Activated naive CD8-positive, alpha-beta T cell (primary cell): ENCODE data around the gene C9orf152.
"Not testable (repeated sequence)": the region's sequence is repeated elsewhere in the genome, so short reads cannot be mapped to it uniquely, and the experiment has no call there.

Source experiments
- H3K27ac Mint-ChIP-seq: one replicate; pipeline ENCODE4 v1.8.0; 2021; ENCODE audit warnings: mixed read lengths
- H3K27me3 Mint-ChIP-seq: one replicate; pipeline ENCODE4 v1.8.0; 2021; ENCODE audit warnings: mixed read lengths
- H3K36me3 Mint-ChIP-seq: one replicate; pipeline ENCODE4 v1.8.0; 2021; ENCODE audit warnings: mixed read lengths
- H3K4me1 Mint-ChIP-seq: one replicate; pipeline ENCODE4 v1.8.0; 2021; ENCODE audit warnings: low read depth, mixed read lengths
- H3K4me3 Mint-ChIP-seq: one replicate; pipeline ENCODE4 v1.8.0; 2021; ENCODE audit warnings: mild to moderate bottlenecking, mixed read lengths
- H3K9me3 Mint-ChIP-seq: one replicate; pipeline ENCODE4 v1.8.0; 2021; ENCODE audit warnings: low read depth, mixed read lengths

C9orf152 gene

GRCh38 chr9:110197330-110198187 is 10.4 kb downstream of the C9orf152 start:
- H3K4me1 Mint-ChIP-seq = no peaks in the 10 kb centered on the region
- H3K36me3 Mint-ChIP-seq = no peaks in the 10 kb centered on the region
- H3K27ac Mint-ChIP-seq = no peak overlapping the region
- H3K27me3 Mint-ChIP-seq = peaks cover 2% of the 10 kb centered on the region
- no peaks in the 10 kb centered on the region for H3K9me3 Mint-ChIP-seq
- H3K4me3 Mint-ChIP-seq = no peak overlapping the region

DNA sequence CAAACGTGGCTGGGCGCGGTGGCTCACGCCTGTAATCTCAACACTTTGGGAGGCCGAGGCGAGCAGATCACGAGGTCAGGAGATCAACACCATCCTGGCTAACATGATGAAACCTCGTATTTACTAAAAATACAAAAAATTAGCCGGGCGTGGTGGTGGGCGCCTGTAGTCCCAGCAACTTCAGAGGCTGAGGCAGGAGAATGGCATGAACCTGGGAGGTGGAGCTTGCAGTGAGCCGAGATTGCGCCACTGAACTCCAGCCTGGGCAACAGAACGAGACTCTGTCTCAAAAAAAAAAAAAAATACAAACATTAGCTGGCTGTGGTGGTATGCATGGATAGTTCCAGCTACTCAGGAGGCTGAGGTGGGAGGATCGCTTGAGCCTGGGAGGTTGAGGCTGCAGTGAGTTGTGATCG is 11.9 kb downstream of the C9orf152 start:
- not testable (repeated sequence) for H3K27ac Mint-ChIP-seq, H3K9me3 Mint-ChIP-seq, H3K36me3 Mint-ChIP-seq, H3K4me3 Mint-ChIP-seq, H3K27me3 Mint-ChIP-seq, H3K4me1 Mint-ChIP-seq

DNA sequence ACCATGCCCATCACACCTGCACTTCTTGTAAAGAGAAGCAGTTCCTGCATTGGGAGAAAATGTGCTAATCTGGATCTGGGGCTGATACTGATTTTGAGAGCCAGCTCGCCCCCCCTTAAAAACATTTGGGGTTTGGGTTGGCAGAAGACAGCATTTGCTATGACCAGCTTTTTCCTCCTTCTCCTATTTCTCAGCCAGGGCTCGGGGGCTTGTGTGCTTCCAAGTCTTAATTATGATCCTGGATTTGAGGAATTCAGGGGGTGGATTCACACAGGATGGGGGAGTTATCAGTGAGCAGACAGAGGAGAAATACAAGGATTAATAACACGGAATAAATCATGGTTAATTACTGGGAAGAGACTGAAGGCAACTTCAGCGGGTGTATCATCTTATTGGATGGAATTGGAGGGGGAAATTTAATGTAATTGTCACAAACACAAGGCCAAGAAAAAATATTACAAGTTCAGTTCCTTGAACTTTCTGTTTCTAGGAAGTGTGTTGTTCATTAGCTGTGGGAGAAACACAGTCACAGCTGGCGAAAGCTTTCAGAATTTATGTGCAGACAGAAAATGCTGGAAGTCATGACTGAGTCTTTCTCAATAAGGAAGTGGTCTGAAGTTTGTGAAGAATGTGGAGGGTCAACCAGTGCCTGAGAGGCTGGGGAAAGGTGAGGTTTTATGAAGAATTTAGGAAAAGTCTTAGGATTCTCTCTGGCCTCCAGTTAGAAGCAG is 15.3 kb downstream of the C9orf152 start:
- H3K27ac Mint-ChIP-seq = no peak overlapping the region
- no peaks in the 10 kb centered on the region for H3K9me3 Mint-ChIP-seq
- H3K4me3 Mint-ChIP-seq = no peak overlapping the region
- no peaks in the 10 kb centered on the region for H3K4me1 Mint-ChIP-seq
- H3K27me3 Mint-ChIP-seq = peaks cover 2% of the 10 kb centered on the region
- no peaks in the 10 kb centered on the region for H3K36me3 Mint-ChIP-seq

DNA sequence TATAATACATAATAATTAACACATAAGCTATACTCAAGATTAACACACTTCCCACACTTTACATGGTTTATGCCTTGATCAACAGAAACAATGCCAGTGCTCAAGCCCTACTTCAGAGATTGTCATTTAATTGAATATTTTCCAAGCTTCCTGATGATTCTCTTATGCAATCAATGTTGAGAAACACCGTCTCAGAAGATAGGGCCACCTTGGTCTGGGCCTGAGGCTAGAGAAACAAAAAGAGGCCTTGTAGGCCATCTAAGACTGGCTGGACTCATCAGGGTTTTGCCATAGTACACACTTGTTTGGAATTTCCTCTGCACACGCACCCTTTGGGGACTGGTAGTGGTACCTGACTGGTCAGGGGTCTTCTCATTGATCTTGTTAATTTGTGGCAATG is 16.3 kb downstream of the C9orf152 start:
- Mint-ChIP-seq H3K4me1 (no peaks in the 10 kb centered on the region), H3K4me3 (no peak overlapping the region), H3K27me3 (peaks cover 2% of the 10 kb centered on the region)

DNA sequence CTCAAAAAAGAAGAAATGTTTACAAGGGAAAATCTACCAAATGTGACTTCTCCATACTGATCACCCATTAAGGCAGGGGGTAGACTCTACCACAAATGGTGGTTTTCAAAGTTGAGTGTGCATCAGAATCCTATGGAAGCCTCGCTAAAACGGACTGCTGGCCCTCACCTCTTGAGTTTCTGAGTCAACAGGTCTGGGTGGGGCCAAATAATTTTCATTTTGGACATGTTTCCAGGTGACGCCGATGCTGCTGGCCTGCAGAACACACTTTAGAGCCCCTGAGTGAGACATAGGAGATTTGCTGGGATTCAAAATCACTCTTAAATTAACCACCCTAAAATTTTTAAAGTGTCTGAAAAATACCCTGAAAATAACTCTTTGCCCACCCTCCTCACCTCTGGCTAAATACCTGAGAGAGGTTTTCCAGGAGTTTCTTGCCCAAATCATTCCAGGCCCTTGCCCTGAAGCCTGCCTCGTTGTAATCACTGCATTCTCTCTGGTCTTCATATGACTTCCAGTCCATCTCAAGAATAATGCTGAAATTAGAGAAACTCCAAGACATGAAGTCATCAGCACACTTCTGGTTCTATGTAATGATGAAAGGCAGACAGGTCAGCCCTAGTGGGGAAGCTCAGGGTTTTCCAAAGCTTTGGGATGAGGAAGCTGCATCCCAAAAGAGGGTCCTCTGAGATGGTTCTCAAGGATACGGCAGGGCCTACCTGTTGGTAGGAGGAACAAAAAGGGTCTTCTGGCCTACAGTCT is 18.2 kb downstream of the C9orf152 start:
- no peaks in the 10 kb centered on the region for H3K4me1 Mint-ChIP-seq
- no peak overlapping the region for H3K27ac Mint-ChIP-seq
- H3K4me3 Mint-ChIP-seq = no peak overlapping the region
- no peaks in the 10 kb centered on the region for H3K36me3 Mint-ChIP-seq
- H3K9me3 Mint-ChIP-seq = no peaks in the 10 kb centered on the region
- H3K27me3 Mint-ChIP-seq = peaks cover 2% of the 10 kb centered on the region

More for the DNA sequence above, 16.3 kb downstream of the C9orf152 start:
- H3K36me3 Mint-ChIP-seq = no peaks in the 10 kb centered on the region
- no peak overlapping the region for H3K27ac Mint-ChIP-seq
- H3K9me3 Mint-ChIP-seq = no peaks in the 10 kb centered on the region

GRCh38 chr9:110188991-110189390 is 19.0 kb downstream of the C9orf152 start:
- Mint-ChIP-seq H3K27ac (no peak overlapping the region), H3K9me3 (no peaks in the 10 kb centered on the region), H3K4me1 (no peaks in the 10 kb centered on the region), H3K36me3 (no peaks in the 10 kb centered on the region), H3K4me3 (no peak overlapping the region), H3K27me3 (peaks cover under 1% of the 10 kb centered on the region)

DNA sequence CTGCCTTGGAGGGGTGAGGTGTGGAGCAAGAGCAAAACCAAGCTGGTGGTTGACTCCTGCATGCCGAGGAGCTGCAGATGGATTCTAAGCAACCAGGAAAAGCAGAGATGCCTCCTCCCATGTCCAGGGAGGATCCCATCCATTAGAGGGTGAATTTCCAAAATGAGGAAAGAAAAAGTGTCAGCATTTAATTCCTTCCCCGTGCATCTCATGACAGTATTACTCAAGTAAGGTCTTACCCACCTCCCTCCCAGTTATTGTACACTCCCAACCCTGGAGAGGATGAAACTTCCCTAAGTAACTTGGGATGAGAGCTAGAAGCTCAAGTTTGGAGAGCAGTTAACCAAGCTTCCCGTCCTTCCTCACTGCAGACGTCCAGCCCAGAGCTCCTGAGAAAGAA is 19.9 kb downstream of the C9orf152 start:
- no peaks in the 10 kb centered on the region for H3K36me3 Mint-ChIP-seq
- no peak overlapping the region for H3K4me3 Mint-ChIP-seq
- no peaks in the 10 kb centered on the region for H3K9me3 Mint-ChIP-seq
- no peaks in the 10 kb centered on the region for H3K27me3 Mint-ChIP-seq
- no peak overlapping the region for H3K27ac Mint-ChIP-seq
- no peaks in the 10 kb centered on the region for H3K4me1 Mint-ChIP-seq

DNA sequence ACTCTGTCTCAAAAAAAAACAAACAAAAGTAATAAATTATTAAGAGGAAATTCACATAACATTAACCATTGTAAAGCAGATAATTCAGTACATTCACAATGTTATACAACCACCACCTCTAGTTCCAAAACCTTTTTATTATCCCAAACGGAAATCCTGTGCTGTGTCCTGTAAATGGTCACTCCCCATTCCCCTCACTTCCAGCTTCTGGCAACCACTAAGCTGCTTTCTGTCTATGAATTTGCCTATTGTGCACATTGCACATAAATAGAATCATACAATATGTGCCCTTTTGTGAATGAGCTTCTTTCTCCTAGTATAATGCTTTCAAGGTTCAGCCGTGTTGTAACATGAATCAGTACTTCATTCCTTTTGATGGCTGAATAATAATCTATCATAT is 20.8 kb downstream of the C9orf152 start:
- no peaks in the 10 kb centered on the region for H3K27me3 Mint-ChIP-seq
- no peaks in the 10 kb centered on the region for H3K4me1 Mint-ChIP-seq
- no peaks in the 10 kb centered on the region for H3K36me3 Mint-ChIP-seq
- H3K4me3 Mint-ChIP-seq = no peak overlapping the region
- H3K9me3 Mint-ChIP-seq = no peaks in the 10 kb centered on the region
- H3K27ac Mint-ChIP-seq = no peak overlapping the region

- H3K4me3 Mint-ChIP-seq = no peak overlapping the region
- H3K36me3 Mint-ChIP-seq = no peaks in the 10 kb centered on the region
- H3K27ac Mint-ChIP-seq = no peak overlapping the region
- no peaks in the 10 kb centered on the region for H3K9me3 Mint-ChIP-seq
- no peaks in the 10 kb centered on the region for H3K4me1 Mint-ChIP-seq
- H3K27me3 Mint-ChIP-seq = no peaks in the 10 kb centered on the region
Observed at GRCh38 chr9:110186254-110186653, 21.7 kb downstream of the C9orf152 start.

DNA sequence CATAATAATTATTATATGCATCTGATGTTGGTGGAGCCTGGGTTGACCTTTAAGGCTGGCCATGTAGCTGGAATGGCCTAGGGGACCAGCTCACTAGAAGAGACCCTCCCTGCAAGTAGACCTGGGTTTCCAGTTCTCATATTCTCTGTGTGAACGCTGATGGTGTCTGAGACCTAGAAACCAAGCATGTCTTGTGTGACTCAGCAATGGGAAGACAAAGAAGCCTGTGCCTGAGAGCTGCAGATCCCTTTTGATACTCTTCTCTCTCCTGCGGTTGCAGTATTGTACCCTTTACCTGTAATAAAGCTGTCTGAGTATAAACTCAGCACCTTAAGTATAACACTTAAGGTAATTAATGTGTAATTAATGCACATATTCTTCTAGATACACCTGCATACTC is 22.2 kb downstream of the C9orf152 start:
- H3K4me3 Mint-ChIP-seq = no peak overlapping the region
- H3K4me1 Mint-ChIP-seq = no peaks in the 10 kb centered on the region
- no peak overlapping the region for H3K27ac Mint-ChIP-seq
- no peaks in the 10 kb centered on the region for H3K9me3 Mint-ChIP-seq
- no peaks in the 10 kb centered on the region for H3K27me3 Mint-ChIP-seq
- H3K36me3 Mint-ChIP-seq = no peaks in the 10 kb centered on the region

- no peaks in the 10 kb centered on the region for H3K4me1 Mint-ChIP-seq
- H3K27ac Mint-ChIP-seq = no peak overlapping the region
- H3K27me3 Mint-ChIP-seq = no peaks in the 10 kb centered on the region
- no peaks in the 10 kb centered on the region for H3K36me3 Mint-ChIP-seq
- no peak overlapping the region for H3K4me3 Mint-ChIP-seq
- no peaks in the 10 kb centered on the region for H3K9me3 Mint-ChIP-seq
Observed at GRCh38 chr9:110183208-110184145, 24.5 kb downstream of the C9orf152 start.

DNA sequence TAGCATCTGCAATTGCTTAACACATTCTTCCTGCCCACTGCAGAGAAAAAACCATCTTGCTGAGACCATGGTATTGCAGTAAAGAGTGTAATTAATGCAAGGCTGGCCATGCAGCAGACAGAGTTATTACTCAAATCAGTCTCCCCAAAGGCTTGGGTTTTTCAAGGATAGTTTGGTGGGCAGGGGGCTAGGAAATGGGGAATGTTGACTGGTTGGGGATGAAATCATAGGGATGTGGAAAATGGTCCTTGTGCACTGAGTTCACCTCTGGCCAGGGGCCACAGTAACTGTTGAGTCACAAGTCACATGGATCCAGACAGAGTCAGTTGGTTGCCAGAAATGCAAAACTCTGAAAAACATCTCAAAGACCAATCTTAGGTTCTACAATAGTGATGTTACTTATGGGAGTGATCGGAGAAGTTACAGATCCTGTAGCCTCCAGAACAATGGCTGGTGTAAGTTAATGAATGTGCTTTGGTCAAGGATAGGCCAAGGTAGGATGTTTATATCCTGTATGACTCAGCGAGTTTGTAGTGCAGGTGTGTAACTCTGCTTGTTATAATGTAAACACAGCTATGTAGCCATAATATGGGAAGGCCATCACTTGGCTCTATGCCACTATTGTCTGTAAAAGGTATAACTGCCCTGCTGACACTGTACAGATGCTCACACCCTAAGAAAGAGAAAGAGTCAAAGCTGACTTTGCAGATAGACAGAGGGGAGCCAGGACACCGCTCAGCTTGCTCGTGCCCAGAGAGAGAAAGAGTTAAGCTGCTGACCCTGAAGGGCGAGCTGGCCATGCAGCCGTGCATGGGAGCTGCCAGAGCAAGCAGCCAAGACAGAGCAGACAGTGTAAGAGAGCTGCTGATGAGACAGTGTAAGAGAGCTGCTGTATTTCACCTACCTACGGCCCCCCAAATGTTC is 27.2 kb downstream of the C9orf152 start:
- no peaks in the 10 kb centered on the region for H3K9me3 Mint-ChIP-seq
- H3K36me3 Mint-ChIP-seq = no peaks in the 10 kb centered on the region
- H3K4me1 Mint-ChIP-seq = no peaks in the 10 kb centered on the region
- no peak overlapping the region for H3K4me3 Mint-ChIP-seq
- H3K27ac Mint-ChIP-seq = no peak overlapping the region
- H3K27me3 Mint-ChIP-seq = no peaks in the 10 kb centered on the region

DNA sequence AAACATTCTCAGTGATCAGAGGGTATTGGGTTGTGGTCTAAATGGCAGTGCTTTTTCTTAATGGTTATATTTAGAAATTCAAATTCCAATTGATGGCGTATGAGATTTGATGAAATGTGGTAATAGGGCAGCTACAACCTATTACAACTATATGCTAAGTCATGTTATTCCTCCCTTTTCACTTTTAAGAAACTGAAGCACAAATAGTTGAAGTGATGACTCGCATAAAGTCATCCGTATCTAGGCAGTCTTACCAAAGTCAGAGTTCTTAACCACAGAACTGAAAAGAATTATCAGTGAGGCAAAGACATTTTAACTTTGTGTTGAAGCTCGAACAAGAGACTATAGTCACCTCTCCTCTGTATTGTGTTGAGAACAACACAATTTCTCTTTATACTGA is 28.2 kb downstream of the C9orf152 start:
- no peak overlapping the region for H3K27ac Mint-ChIP-seq
- H3K27me3 Mint-ChIP-seq = no peaks in the 10 kb centered on the region
- no peak overlapping the region for H3K4me3 Mint-ChIP-seq
- no peaks in the 10 kb centered on the region for H3K9me3 Mint-ChIP-seq
- H3K36me3 Mint-ChIP-seq = no peaks in the 10 kb centered on the region
- H3K4me1 Mint-ChIP-seq = no peaks in the 10 kb centered on the region
